Measurements from ENCODE around the gene PRAMEF10.
"Not testable (repeated sequence)": the region's sequence is repeated elsewhere in the genome, so short reads cannot be mapped to it uniquely, and the experiment has no call there.

PRAMEF10 gene

GRCh38 chr1:12898170-12898569, at the start of gene PRAMEF10:
PRAMEF10 (minus strand) TSS chr1:12898270; CDS start chr1:12895847, 2,423 bp downstream.
- not testable (repeated sequence) for H3K27ac Mint-ChIP-seq; H3K4me3 Mint-ChIP-seq; H3K4me1 Mint-ChIP-seq; ATAC-seq; H3K9me3 Mint-ChIP-seq; DNase-seq; H3K27me3 Mint-ChIP-seq; H3K36me3 Mint-ChIP-seq (ENCODE audit: low read depth)

DNA sequence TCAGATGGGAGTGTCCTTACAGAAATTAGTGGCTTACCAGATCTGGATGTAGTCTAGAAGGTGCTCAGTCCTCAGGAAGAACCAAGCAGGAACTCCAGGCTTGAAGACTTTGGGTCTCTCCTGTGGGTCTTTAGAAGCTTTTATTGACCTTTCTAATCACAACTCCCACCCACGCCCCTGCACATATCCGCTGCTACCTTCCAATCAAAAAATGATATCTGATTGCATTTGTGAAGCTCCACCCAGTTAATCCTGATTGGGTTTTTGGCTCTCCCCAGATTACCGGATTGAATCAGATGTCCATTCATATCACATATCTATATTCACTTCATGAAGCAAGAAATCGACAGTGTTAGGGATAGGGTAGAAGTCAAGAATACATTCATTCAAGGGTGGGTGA, 49.4 kb upstream of the PRAMEF10 start, which contains the start of gene PRAMEF6:
PRAMEF6 (minus strand) TSS at position 101 of the 400 bp plus-strand sequence. CDS start 5,062 bp downstream, outside the sequence.
- H3K27me3 Mint-ChIP-seq; H3K9me3 Mint-ChIP-seq; DNase-seq; H3K27ac Mint-ChIP-seq; H3K4me3 Mint-ChIP-seq; H3K36me3 Mint-ChIP-seq (ENCODE audit: low read depth); ATAC-seq; H3K4me1 Mint-ChIP-seq: not testable (repeated sequence)

DNA sequence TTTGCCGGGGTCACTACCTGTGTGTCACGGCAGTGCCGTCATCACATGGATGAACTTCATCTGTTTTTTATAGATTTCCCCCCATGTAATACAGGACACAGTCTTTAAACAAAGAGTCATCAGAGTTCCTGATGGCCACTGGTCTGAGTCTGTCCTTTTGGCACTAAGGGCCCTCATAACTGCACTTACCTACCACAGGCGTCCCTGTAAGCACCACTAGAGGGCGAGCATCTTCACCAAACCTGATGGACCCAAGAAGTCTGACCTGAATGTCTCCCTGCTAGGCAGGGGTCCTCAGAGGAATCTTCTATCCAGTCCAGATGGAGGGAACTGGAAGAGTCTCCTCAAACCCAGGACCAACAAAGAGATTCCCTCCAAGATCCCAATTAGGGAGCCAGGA, 26.3 kb upstream of the PRAMEF10 start:
- H3K4me3 Mint-ChIP-seq; ATAC-seq; H3K27me3 Mint-ChIP-seq; H3K36me3 Mint-ChIP-seq (ENCODE audit: low read depth); H3K9me3 Mint-ChIP-seq; DNase-seq; H3K4me1 Mint-ChIP-seq; H3K27ac Mint-ChIP-seq: not testable (repeated sequence)

GRCh38 chr1:12921749-12922148, 23.7 kb upstream of the PRAMEF10 start:
- ATAC-seq; H3K36me3 Mint-ChIP-seq (ENCODE audit: low read depth); DNase-seq; H3K27me3 Mint-ChIP-seq; H3K9me3 Mint-ChIP-seq; H3K27ac Mint-ChIP-seq; H3K4me3 Mint-ChIP-seq; H3K4me1 Mint-ChIP-seq: not testable (repeated sequence)

DNA sequence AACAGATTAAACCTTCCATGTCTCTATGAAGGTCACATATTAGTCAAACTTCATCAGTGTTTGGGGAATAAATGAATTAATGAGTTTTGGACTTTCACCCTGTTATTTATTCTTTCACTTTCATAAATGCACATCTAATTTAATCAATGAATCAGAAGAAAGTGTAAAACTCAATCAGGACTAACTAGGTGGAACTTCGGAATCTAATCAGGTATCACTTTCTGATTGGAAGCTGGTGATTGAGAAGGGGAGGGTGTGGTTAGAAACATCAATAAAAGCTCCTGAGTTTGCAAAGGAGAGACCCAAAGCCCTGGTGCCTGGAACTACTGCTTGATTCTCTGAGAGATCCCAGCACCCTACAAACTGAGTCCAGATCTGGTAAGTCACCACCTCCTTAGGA, 18.2 kb upstream of the PRAMEF10 start, which contains the start of gene PRAMEF7:
PRAMEF7 (plus strand) TSS at position 301 of the 400 bp plus-strand sequence. CDS start 1,083 bp downstream, outside the sequence.
- ATAC-seq; H3K27ac Mint-ChIP-seq; DNase-seq; H3K27me3 Mint-ChIP-seq; H3K36me3 Mint-ChIP-seq (ENCODE audit: low read depth); H3K4me1 Mint-ChIP-seq; H3K4me3 Mint-ChIP-seq; H3K9me3 Mint-ChIP-seq: not testable (repeated sequence)

DNA sequence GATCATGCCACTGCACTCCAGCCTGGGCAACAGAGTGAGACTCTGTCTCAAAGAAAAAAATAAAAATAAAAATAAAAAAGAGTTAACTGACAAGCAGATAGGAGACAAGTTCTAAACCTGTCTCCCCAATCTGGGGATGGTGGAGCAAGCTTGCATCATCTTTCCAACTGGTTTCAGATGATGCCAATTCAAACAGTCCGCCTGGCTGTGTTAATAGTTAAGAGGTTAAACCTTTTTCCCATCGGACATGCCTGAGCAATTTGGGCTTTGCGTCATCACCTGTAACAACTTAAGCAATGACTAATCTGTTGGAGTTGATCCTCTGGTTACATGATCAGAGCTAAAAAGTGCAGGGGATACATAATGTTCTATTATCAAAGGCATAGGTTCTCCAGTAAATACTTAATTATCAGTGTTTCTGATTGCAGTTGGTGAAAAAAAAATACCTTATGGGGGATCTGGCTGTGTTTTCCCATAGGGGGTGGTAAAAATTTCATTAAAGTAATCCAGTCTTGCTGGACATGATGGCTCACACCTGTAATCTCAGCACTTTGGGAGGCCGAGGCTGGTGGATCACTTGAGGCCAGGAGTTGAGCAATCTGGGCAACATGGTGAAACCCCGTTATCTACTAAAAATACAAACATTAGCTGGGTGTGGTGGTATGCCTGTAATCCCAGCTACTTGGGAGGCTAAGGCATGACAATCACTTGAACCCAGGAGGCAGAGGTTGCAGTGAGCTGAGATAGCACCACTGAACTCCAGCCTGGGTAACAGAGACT, 5.9 kb upstream of the PRAMEF10 start:
- DNase-seq; H3K4me1 Mint-ChIP-seq; ATAC-seq; H3K27me3 Mint-ChIP-seq; H3K9me3 Mint-ChIP-seq; H3K27ac Mint-ChIP-seq; H3K4me3 Mint-ChIP-seq; H3K36me3 Mint-ChIP-seq (ENCODE audit: low read depth): not testable (repeated sequence)

DNA sequence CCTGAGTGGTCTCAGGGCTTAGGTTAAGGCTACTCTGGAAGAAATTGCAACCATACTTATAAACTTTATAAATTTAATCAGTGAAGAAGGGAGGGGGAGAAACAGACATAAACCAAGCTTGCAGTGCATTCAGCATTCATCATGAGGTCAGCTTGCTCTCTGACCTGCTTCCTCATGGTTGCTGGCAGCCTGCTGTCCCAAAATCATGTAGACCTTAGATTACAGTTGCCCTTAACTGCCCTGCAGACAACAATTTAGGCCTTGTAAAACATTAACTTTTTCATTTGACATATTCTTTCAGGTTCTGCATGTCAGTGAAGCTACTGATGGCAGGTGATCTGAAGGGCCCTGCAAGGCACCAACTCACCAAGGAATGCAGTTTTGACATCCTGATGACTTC, 1.1 kb upstream of the PRAMEF10 start:
- ATAC-seq; DNase-seq; H3K27me3 Mint-ChIP-seq; H3K36me3 Mint-ChIP-seq (ENCODE audit: low read depth); H3K9me3 Mint-ChIP-seq; H3K4me1 Mint-ChIP-seq; H3K27ac Mint-ChIP-seq; H3K4me3 Mint-ChIP-seq: not testable (repeated sequence)

DNA sequence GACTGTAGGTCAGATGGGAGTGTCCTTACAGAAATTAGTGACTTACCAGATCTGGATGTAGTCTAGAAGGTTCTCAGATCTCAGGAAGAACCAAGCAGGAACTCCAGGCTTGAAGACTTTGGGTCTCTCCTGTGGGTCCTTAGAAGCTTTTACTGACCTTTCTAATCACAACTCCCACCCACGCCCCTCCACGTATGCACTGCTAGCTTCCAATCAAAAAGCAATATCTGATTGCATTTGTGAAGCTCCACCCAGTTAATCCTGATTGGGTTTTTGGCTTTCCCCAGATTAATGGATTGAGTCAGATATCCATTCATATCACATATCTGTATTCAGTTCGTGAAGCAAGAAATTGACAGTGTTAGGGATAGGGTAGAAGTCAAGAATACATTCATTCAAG, 12.0 kb downstream of the PRAMEF10 start, which contains the start of gene PRAMEF4:
PRAMEF4 (minus strand) TSS at position 101 of the 400 bp plus-strand sequence. CDS start 2,807 bp downstream, outside the sequence.
- not testable (repeated sequence) for H3K27ac Mint-ChIP-seq; H3K4me1 Mint-ChIP-seq; H3K27me3 Mint-ChIP-seq; H3K4me3 Mint-ChIP-seq; ATAC-seq; H3K9me3 Mint-ChIP-seq; H3K36me3 Mint-ChIP-seq (ENCODE audit: low read depth); DNase-seq

GRCh38 chr1:12878453-12878852, 19.6 kb downstream of the PRAMEF10 start:
- H3K27me3 Mint-ChIP-seq; H3K9me3 Mint-ChIP-seq; DNase-seq; H3K4me1 Mint-ChIP-seq; H3K27ac Mint-ChIP-seq; H3K4me3 Mint-ChIP-seq; ATAC-seq; H3K36me3 Mint-ChIP-seq (ENCODE audit: low read depth): not testable (repeated sequence)

- not testable (repeated sequence) for H3K36me3 Mint-ChIP-seq (ENCODE audit: low read depth); H3K4me3 Mint-ChIP-seq; H3K4me1 Mint-ChIP-seq; H3K27ac Mint-ChIP-seq; ATAC-seq; H3K27me3 Mint-ChIP-seq; DNase-seq; H3K9me3 Mint-ChIP-seq
These were observed 34.8 kb downstream of the PRAMEF10 start for GRCh38 chr1:12863131-12863880.

- not testable (repeated sequence) for H3K9me3 Mint-ChIP-seq; ATAC-seq; H3K27me3 Mint-ChIP-seq; DNase-seq; H3K36me3 Mint-ChIP-seq (ENCODE audit: low read depth); H3K4me1 Mint-ChIP-seq; H3K4me3 Mint-ChIP-seq; H3K27ac Mint-ChIP-seq
These were observed 41.3 kb downstream of the PRAMEF10 start, which contains the start of gene PRAMEF2 for GRCh38 chr1:12856786-12857185. PRAMEF2 (plus strand) TSS chr1:12857086; CDS start chr1:12859010, 1,924 bp downstream.

DNA sequence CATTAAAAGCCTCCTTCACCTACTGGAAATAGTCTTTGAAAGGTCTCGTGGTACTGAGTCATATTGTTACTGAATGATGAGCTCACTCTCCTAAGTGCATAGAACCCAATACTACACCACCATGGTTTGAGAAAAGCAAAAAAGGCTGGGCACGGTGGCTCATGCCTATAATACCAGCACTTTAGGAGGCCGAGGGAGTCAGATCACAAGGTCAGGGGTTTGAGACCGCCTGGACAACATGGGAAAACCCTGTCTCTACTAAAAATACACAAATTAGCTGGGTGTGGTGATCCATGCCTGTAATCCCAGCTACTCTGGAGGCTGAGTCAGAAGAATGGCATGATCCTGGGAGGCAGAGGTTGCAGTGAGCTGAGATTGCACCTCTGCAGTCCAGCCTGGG, 46.3 kb downstream of the PRAMEF10 start:
- peaks cover 6% of the 10 kb centered on the region for H3K27me3 Mint-ChIP-seq
- H3K4me1 Mint-ChIP-seq, result no peaks in the 10 kb centered on the region
- H3K4me3 Mint-ChIP-seq, result no peak overlapping the region
- ATAC-seq (no peak), DNase-seq (no peak)
- no peak overlapping the region for H3K27ac Mint-ChIP-seq
- H3K9me3 Mint-ChIP-seq, result no peaks in the 10 kb centered on the region
- no peaks in the 10 kb centered on the region for H3K36me3 Mint-ChIP-seq (ENCODE audit: low read depth)

DNA sequence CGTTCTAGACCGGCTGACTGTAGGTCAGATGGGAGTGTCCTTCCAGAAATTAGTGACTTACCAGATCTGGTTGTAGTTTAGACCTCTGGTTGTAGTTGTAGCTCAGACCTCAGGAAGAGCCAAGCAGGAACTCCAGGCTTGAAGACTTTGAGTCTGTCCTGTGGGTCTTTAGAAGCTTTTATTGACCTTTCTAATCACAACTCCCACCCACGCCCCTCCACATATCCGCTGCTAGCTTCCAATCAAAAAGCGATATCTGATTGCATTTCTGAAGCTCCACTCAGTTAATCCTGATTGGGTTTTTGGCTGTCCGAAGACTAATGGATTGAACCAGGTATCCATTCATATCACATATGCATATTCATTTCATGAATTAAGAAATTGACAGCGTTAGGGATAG, 49.5 kb downstream of the PRAMEF10 start, which contains the start of gene HNRNPCL1:
HNRNPCL1 (minus strand) TSS at position 101 of the 400 bp plus-strand sequence. CDS start 431 bp downstream, outside the sequence.
- not testable (repeated sequence) for H3K4me3 Mint-ChIP-seq; H3K36me3 Mint-ChIP-seq (ENCODE audit: low read depth); H3K27ac Mint-ChIP-seq; H3K9me3 Mint-ChIP-seq; H3K27me3 Mint-ChIP-seq; H3K4me1 Mint-ChIP-seq; ATAC-seq; DNase-seq
